HL-60 (cell line): ENCODE results near the gene COIL.

Source experiments
- GABPA ChIP-seq: IDR thresholded peaks from 2 replicates; pipeline ENCODE4 v1.6.1; 2012; ENCODE audit warnings: low read depth
- POLR2AphosphoS5 ChIP-seq: IDR thresholded peaks from 2 replicates; pipeline ENCODE4 v1.6.1; 2012; ENCODE audit warnings: low read depth
- TF ChIP-seq, protein P1 (sequence below): IDR thresholded peaks from one replicate; pipeline ENCODE4 v1.5.1; 2011; ENCODE audit warnings: low read length, control low read depth, inconsistent platforms; ENCODE audit not compliant: insufficient read depth
- TF ChIP-seq, protein P2 (sequence below): IDR thresholded peaks from 2 replicates; pipeline ENCODE4 v1.6.1; 2012; ENCODE audit warnings: low read depth; ENCODE audit not compliant: insufficient replicate concordance

DNA sequence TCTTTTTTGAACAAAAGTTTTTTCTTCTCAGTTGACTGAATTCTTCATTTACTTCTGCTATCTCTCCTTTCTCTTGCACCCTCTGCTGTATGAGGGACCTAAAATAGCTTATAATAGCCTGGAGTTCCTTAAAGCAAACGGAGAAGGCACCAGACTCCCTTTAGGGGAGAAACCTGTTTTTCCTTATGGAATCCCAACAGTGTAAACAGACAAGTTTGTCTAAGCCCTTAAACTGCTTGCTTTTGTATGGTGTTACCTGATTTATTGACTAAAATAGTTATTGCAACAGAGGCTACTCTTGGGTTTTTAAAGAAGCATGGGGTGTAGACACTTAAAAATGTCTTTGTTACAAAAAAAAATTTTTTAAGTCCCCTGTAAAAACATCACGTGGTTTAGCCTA is 34.1 kb downstream of the COIL start:
- TF ChIP-seq GABPA (no peak), POLR2AphosphoS5 (no peak)
- TF ChIP-seq, protein P1, sequence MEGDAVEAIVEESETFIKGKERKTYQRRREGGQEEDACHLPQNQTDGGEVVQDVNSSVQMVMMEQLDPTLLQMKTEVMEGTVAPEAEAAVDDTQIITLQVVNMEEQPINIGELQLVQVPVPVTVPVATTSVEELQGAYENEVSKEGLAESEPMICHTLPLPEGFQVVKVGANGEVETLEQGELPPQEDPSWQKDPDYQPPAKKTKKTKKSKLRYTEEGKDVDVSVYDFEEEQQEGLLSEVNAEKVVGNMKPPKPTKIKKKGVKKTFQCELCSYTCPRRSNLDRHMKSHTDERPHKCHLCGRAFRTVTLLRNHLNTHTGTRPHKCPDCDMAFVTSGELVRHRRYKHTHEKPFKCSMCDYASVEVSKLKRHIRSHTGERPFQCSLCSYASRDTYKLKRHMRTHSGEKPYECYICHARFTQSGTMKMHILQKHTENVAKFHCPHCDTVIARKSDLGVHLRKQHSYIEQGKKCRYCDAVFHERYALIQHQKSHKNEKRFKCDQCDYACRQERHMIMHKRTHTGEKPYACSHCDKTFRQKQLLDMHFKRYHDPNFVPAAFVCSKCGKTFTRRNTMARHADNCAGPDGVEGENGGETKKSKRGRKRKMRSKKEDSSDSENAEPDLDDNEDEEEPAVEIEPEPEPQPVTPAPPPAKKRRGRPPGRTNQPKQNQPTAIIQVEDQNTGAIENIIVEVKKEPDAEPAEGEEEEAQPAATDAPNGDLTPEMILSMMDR, result no peak
- TF ChIP-seq, protein P2, sequence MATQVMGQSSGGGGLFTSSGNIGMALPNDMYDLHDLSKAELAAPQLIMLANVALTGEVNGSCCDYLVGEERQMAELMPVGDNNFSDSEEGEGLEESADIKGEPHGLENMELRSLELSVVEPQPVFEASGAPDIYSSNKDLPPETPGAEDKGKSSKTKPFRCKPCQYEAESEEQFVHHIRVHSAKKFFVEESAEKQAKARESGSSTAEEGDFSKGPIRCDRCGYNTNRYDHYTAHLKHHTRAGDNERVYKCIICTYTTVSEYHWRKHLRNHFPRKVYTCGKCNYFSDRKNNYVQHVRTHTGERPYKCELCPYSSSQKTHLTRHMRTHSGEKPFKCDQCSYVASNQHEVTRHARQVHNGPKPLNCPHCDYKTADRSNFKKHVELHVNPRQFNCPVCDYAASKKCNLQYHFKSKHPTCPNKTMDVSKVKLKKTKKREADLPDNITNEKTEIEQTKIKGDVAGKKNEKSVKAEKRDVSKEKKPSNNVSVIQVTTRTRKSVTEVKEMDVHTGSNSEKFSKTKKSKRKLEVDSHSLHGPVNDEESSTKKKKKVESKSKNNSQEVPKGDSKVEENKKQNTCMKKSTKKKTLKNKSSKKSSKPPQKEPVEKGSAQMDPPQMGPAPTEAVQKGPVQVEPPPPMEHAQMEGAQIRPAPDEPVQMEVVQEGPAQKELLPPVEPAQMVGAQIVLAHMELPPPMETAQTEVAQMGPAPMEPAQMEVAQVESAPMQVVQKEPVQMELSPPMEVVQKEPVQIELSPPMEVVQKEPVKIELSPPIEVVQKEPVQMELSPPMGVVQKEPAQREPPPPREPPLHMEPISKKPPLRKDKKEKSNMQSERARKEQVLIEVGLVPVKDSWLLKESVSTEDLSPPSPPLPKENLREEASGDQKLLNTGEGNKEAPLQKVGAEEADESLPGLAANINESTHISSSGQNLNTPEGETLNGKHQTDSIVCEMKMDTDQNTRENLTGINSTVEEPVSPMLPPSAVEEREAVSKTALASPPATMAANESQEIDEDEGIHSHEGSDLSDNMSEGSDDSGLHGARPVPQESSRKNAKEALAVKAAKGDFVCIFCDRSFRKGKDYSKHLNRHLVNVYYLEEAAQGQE, result no peak
